Activated CD4-positive, alpha-beta memory T cell treated with anti-CD3 and anti-CD28 coated beads, Interleukin-2, amount 10 ng/mL, durations not matched to agents 7 days and 5 days (primary cell): ENCODE data around the gene MT2A. TPM values are rescaled to one million over a fixed set of nuclear protein-coding genes. Genes with fewer than 3 reads are reported as not detected.
A peak's percentile ranks its signal among the peaks of the same experiment; 100 is the strongest.

Source experiments
- CTCF ChIA-PET: fragments of 350-600 bp; sonication (Branson Sonifier 250); formaldehyde crosslinking; loops from one replicate; lab custom pipeline; 2021; ENCODE audit warnings: antibody characterized with exemption, inconsistent platforms; lab: Charles Lee
- POLR2A ChIA-PET: fragments of 350-600 bp; sonication (Branson Sonifier 250); formaldehyde crosslinking; loops from one replicate; lab custom pipeline; 2021; ENCODE audit warnings: antibody characterized with exemption; lab: Charles Lee
- DNase-seq: peaks from one replicate; pipeline ENCODE4 v3.0.0-alpha.2; 2020
- H3K27ac Mint-ChIP-seq: one replicate; pipeline ENCODE4 v1.8.0; 2021; ENCODE audit warnings: mild to moderate bottlenecking, mixed read lengths
- H3K27me3 Mint-ChIP-seq: one replicate; pipeline ENCODE4 v1.8.0; 2021; ENCODE audit warnings: mixed read lengths
- H3K36me3 Mint-ChIP-seq: one replicate; pipeline ENCODE4 v1.8.0; 2021; ENCODE audit warnings: low read depth, mixed read lengths
- H3K4me1 Mint-ChIP-seq: one replicate; pipeline ENCODE4 v1.8.0; 2021; ENCODE audit warnings: mixed read lengths
- H3K4me3 Mint-ChIP-seq: one replicate; pipeline ENCODE4 v1.8.0; 2021; ENCODE audit warnings: mild to moderate bottlenecking, mixed read lengths
- H3K9me3 Mint-ChIP-seq: one replicate; pipeline ENCODE4 v1.8.0; 2021; ENCODE audit warnings: mixed read lengths
- total RNA-seq, 2 experiments: library from RNA; stranded (reverse); gene quantifications; one replicate each; pipeline ENCODE4 v1.2.3, GENCODE V29; 2021

MT2A gene
- total RNA-seq, 2 experiments from 2014 or later, result 47.9 to 51.4 TPM

- Mint-ChIP-seq H3K4me3 (peak overlapping the region; percentile 34), H3K4me1 (peaks cover 37% of the 10 kb centered on the region), H3K27ac (no peak overlapping the region), H3K9me3 (no peaks in the 10 kb centered on the region), H3K27me3 (peaks cover 91% of the 10 kb centered on the region), H3K36me3 (no peaks in the 10 kb centered on the region)
- ChIA-PET POLR2A (interaction anchor here (1.2 kb wide), 1 partner anchor 10 kb away, joined by 6 read pairs; the partner anchor contains the start of gene MT1E), CTCF (interaction anchor here (1.1 kb wide), 1 partner anchor 10 kb away, joined by 3 read pairs; the partner anchor contains the start of gene MT1E)
- DNase-seq, result no peak
Measured at GRCh38 chr16:56634715-56635440, 26.5 kb downstream of the MT2A start.

GRCh38 chr16:56635441-56635967, 27.1 kb downstream of the MT2A start:
- Mint-ChIP-seq H3K36me3 (no peaks in the 10 kb centered on the region), H3K9me3 (no peaks in the 10 kb centered on the region), H3K4me3 (no peak overlapping the region), H3K27ac (no peak overlapping the region), H3K27me3 (peaks cover 90% of the 10 kb centered on the region), H3K4me1 (peaks cover 37% of the 10 kb centered on the region)
- no peak for DNase-seq
- ChIA-PET CTCF (interaction anchor here (1.1 kb wide), 1 partner anchor 10 kb away, joined by 3 read pairs; the partner anchor contains the start of gene MT1E), POLR2A (no interaction called here)

- ChIA-PET CTCF (interaction anchor here (1.3 kb wide), 1 partner anchor 65 kb away, joined by 4 read pairs; no protein-coding TSS in a partner anchor), POLR2A (interaction anchor here (0.6 to 2.4 kb wide), 3 partner anchors 12 to 46 kb away, joined by 3 to 9 read pairs (median 3); partner anchors contain the start of genes MT1E and MT1X)
- Mint-ChIP-seq H3K4me3 (no peak overlapping the region), H3K4me1 (peaks cover 35% of the 10 kb centered on the region), H3K9me3 (no peaks in the 10 kb centered on the region), H3K27me3 (peaks cover 86% of the 10 kb centered on the region), H3K36me3 (no peaks in the 10 kb centered on the region), H3K27ac (no peak overlapping the region)
- DNase-seq, result no peak
Measured at GRCh38 chr16:56636616-56637413, 28.4 kb downstream of the MT2A start.

GRCh38 chr16:56637814-56638750, 29.7 kb downstream of the MT2A start, which contains the start of gene MT1A:
Gene MT1A, plus strand, starts transcription at chr16:56638666. Its CDS starts 73 bp downstream, at chr16:56638739.
- no peak for DNase-seq

GRCh38 chr16:56639045-56639444, 30.7 kb downstream of the MT2A start:
- ChIA-PET CTCF (no interaction called here), POLR2A (no interaction called here)

More at GRCh38 chr16:56637814-56638750, 29.7 kb downstream of the MT2A start, which contains the start of gene MT1A:
- Mint-ChIP-seq H3K27me3 (peaks cover 86% of the 10 kb centered on the region), H3K4me3 (peak within 1 kb of the TSS; percentile 50), H3K4me1 (peaks cover 37% of the 10 kb centered on the region), H3K27ac (no peak within 1 kb of the TSS), H3K36me3 (no peaks in the 10 kb centered on the region), H3K9me3 (no peaks in the 10 kb centered on the region)
- POLR2A ChIA-PET, result interaction anchor here (0.6 to 2.4 kb wide), 2 partner anchors 11 to 13 kb away, joined by 3 to 9 read pairs; partner anchors contain the start of gene MT1E
- CTCF ChIA-PET, result interaction anchor here (0.9 to 1.3 kb wide), 2 partner anchors 12 to 64 kb away, joined by 3 to 4 read pairs; partner anchors contain the start of gene MT1E

GRCh38 chr16:56640076-56640475, 31.7 kb downstream of the MT2A start:
- ChIA-PET POLR2A (interaction anchor here (0.5 to 1.2 kb wide), 2 partner anchors 292 to 1645 kb away, joined by 3 read pairs; partner anchors contain the start of gene HERPUD1), CTCF (no interaction called here)
- Mint-ChIP-seq H3K36me3 (no peaks in the 10 kb centered on the region), H3K4me1 (peaks cover 45% of the 10 kb centered on the region), H3K27me3 (peaks cover 76% of the 10 kb centered on the region), H3K9me3 (no peaks in the 10 kb centered on the region), H3K27ac (no peak overlapping the region), H3K4me3 (no peak overlapping the region)
- DNase-seq, result no peak

More at GRCh38 chr16:56639045-56639444, 30.7 kb downstream of the MT2A start:
- Mint-ChIP-seq H3K4me1 (peaks cover 47% of the 10 kb centered on the region), H3K4me3 (no peak overlapping the region), H3K27ac (no peak overlapping the region), H3K9me3 (no peaks in the 10 kb centered on the region), H3K36me3 (no peaks in the 10 kb centered on the region), H3K27me3 (peaks cover 81% of the 10 kb centered on the region)
- no peak for DNase-seq

GRCh38 chr16:56641166-56641565, 32.8 kb downstream of the MT2A start:
- Mint-ChIP-seq H3K9me3 (no peaks in the 10 kb centered on the region), H3K4me3 (no peak overlapping the region), H3K36me3 (no peaks in the 10 kb centered on the region), H3K27me3 (peaks cover 75% of the 10 kb centered on the region), H3K4me1 (peaks cover 38% of the 10 kb centered on the region), H3K27ac (no peak overlapping the region)
- POLR2A ChIA-PET, result interaction anchor here (0.9 to 1.2 kb wide), 2 partner anchors 20 to 290 kb away, joined by 3 read pairs; partner anchors contain the start of gene HERPUD1
- CTCF ChIA-PET, result interaction anchor here (4.0 kb wide), 1 partner anchor 61 kb away, joined by 32 read pairs; no protein-coding TSS in a partner anchor
- no peak for DNase-seq

- ChIA-PET POLR2A (interaction anchor here (0.7 to 1.9 kb wide), 8 partner anchors 9 to 40 kb away, joined by 3 to 12 read pairs (median 4); partner anchors contain the start of genes MT1E, MT1F, MT1X and MT2A), CTCF (interaction anchor here (0.5 to 4.0 kb wide), 25 partner anchors 10 to 172 kb away, joined by 3 to 32 read pairs (median 4); partner anchors contain the start of genes MT1E, MT1F, MT1X and MT2A)
- H3K4me1 Mint-ChIP-seq, result peaks cover 24% of the 10 kb centered on the region
- no peaks in the 10 kb centered on the region for H3K9me3 Mint-ChIP-seq
- peak; percentile 85 for DNase-seq
- H3K4me3 Mint-ChIP-seq, result peak overlapping the region; percentile 58
- H3K27me3 Mint-ChIP-seq, result peaks cover 68% of the 10 kb centered on the region
- H3K27ac Mint-ChIP-seq, result no peak overlapping the region
- no peaks in the 10 kb centered on the region for H3K36me3 Mint-ChIP-seq
Measured at GRCh38 chr16:56643080-56643778, 34.8 kb downstream of the MT2A start.

GRCh38 chr16:56643833-56644232, 35.4 kb downstream of the MT2A start:
- Mint-ChIP-seq H3K9me3 (no peaks in the 10 kb centered on the region), H3K27me3 (peaks cover 70% of the 10 kb centered on the region), H3K4me1 (peaks cover 22% of the 10 kb centered on the region), H3K36me3 (no peaks in the 10 kb centered on the region), H3K4me3 (peak overlapping the region; percentile 58), H3K27ac (no peak overlapping the region)
- CTCF ChIA-PET, result interaction anchor here (0.5 to 4.0 kb wide), 24 partner anchors 10 to 171 kb away, joined by 3 to 32 read pairs (median 4); partner anchors contain the start of genes MT1E, MT1F, MT1X and MT2A
- POLR2A ChIA-PET, result interaction anchor here (0.7 to 1.9 kb wide), 7 partner anchors 9 to 39 kb away, joined by 3 to 12 read pairs (median 4); partner anchors contain the start of genes MT1E, MT1F, MT1X and MT2A
- DNase-seq, result no peak

GRCh38 chr16:56645311-56645710, 36.9 kb downstream of the MT2A start:
- Mint-ChIP-seq H3K4me3 (no peak overlapping the region), H3K9me3 (no peaks in the 10 kb centered on the region), H3K4me1 (peaks cover 22% of the 10 kb centered on the region), H3K27ac (no peak overlapping the region), H3K36me3 (no peaks in the 10 kb centered on the region), H3K27me3 (peaks cover 68% of the 10 kb centered on the region)
- POLR2A ChIA-PET, result no interaction called here
- CTCF ChIA-PET, result no interaction called here
- no peak for DNase-seq

GRCh38 chr16:56645838-56646237, 37.5 kb downstream of the MT2A start:
- no peak for DNase-seq
- POLR2A ChIA-PET, result no interaction called here
- H3K9me3 Mint-ChIP-seq, result no peaks in the 10 kb centered on the region
- H3K27me3 Mint-ChIP-seq, result peaks cover 65% of the 10 kb centered on the region
- no peak overlapping the region for H3K4me3 Mint-ChIP-seq
- H3K36me3 Mint-ChIP-seq, result no peaks in the 10 kb centered on the region
- peaks cover 22% of the 10 kb centered on the region for H3K4me1 Mint-ChIP-seq
- H3K27ac Mint-ChIP-seq, result no peak overlapping the region
- CTCF ChIA-PET, result no interaction called here
